ENCODE data around the gene RRM1. TPM values are rescaled to one million over a fixed set of nuclear protein-coding genes. Genes with fewer than 3 reads are reported as not detected.

Gene RRM1
- total and polyA plus RNA-seq, 9 of the 15 experiments (the other 6 are each of a cell fraction or from before 2014, with no cell fraction given): 113 to 270 (median 163) TPM

GRCh38 chr11:4094348-4095291 lies at the start of gene RRM1 (continued):
- TF ChIP-seq ZBTB40 (IDR thresholded peaks at IDR 0.05): peak; percentile 72
- no peak for TF ChIP-seq ZBTB40 (CRISPR knock-in tag; IDR thresholded peaks at IDR 0.05)
- no peak for TF ChIP-seq MCM7 (IDR thresholded peaks at IDR 0.05)
- peak; percentile 30 for TF ChIP-seq NFYB (IDR thresholded peaks at IDR 0.05; ENCODE audit: extremely low read depth, insufficient read length)
- TF ChIP-seq U2AF2 (optimal IDR thresholded peaks at IDR 0.05; ENCODE audit: low read depth, low read length): no peak
- no peak for TF ChIP-seq U2AF1 (optimal IDR thresholded peaks at IDR 0.05; ENCODE audit: low read depth, low read length)
- peak; percentile 60; the same call in 1 of the 2 replicates for TF ChIP-seq MXI1 (IDR thresholded peaks at IDR 0.05; ENCODE audit: low read depth, low read length)
- peak; percentile 60 for TF ChIP-seq MYNN (IDR thresholded peaks at IDR 0.05)
- TF ChIP-seq MYNN (CRISPR knock-in tag; IDR thresholded peaks at IDR 0.05): no peak
- TF ChIP-seq FOXP4 (CRISPR knock-in tag; IDR thresholded peaks at IDR 0.05; ENCODE audit: borderline replicate concordance): 0 out of 2 replicates have a peak, but pooled peaks have one; percentile 44
- peak in 1 of 2 experiments; percentile 98; a peak in 2 of 4 replicates for TF ChIP-seq TBL1XR1 (IDR thresholded peaks at IDR 0.05; ENCODE audit: low read length in 2 of 2)
- no peak for TF ChIP-seq BHLHE40 (IDR thresholded peaks at IDR 0.05; ENCODE audit: low read length)
- no peak for TF ChIP-seq GATAD2A (IDR thresholded peaks at IDR 0.05)
- TF ChIP-seq ZNF76 (CRISPR knock-in tag; IDR thresholded peaks at IDR 0.05; ENCODE audit: borderline replicate concordance): peak; percentile 66; the same call in 1 of the 2 replicates
